ENCODE results near the gene POLR2J3. TPM values are rescaled to one million over a fixed set of nuclear protein-coding genes. Genes with fewer than 3 reads are reported as not detected.
A peak's percentile ranks its signal among the peaks of the same experiment; 100 is the strongest.
"Not testable (repeated sequence)": the region's sequence is repeated elsewhere in the genome, so short reads cannot be mapped to it uniquely, and the experiment has no call there.

Gene POLR2J3
- total RNA-seq, 6 experiments from 2014 or later = 18.4 to 31.6 (median 20.1) TPM

- not testable (repeated sequence) for H3K27ac Mint-ChIP-seq; H3K4me1 Mint-ChIP-seq (ENCODE audit: low read depth); H3K36me3 Mint-ChIP-seq (ENCODE audit: low read depth); DNase-seq; H3K27me3 Mint-ChIP-seq (ENCODE audit: insufficient read depth); H3K9me3 Mint-ChIP-seq; H3K4me3 Mint-ChIP-seq
Measured at GRCh38 chr7:102574607-102575006, 2.2 kb upstream of the POLR2J3 start.

DNA sequence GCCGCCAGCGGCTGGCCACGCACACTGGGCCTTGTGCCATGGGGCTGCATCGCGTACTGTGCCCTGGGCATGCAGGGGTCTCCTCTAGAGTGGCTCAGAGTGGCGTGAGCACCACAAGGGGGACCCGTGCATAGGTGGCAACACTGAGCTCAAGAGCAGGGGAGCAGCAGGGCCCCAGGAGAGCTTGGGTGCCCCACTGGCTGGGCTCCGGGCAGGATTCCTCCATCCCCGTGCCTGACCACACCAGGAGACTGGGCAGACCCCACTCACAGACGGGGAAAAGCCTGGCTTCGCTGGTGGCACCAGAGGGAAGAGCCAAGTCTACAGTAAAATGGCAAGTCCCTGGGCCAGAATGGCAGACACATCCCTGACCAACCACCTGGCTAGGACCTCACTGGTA is 3.8 kb downstream of the POLR2J3 start:
- H3K27me3 Mint-ChIP-seq (ENCODE audit: insufficient read depth); H3K27ac Mint-ChIP-seq; H3K4me3 Mint-ChIP-seq; H3K36me3 Mint-ChIP-seq (ENCODE audit: low read depth); DNase-seq; H3K4me1 Mint-ChIP-seq (ENCODE audit: low read depth); H3K9me3 Mint-ChIP-seq: not testable (repeated sequence)

GRCh38 chr7:102550808-102551422 is 21.5 kb downstream of the POLR2J3 start, which contains the start of gene SPDYE2:
SPDYE2 (plus strand) TSS chr7:102551226; CDS start chr7:102553256, 2,030 bp downstream.
- not testable (repeated sequence) for H3K27ac Mint-ChIP-seq; H3K4me3 Mint-ChIP-seq; H3K36me3 Mint-ChIP-seq (ENCODE audit: low read depth); H3K4me1 Mint-ChIP-seq (ENCODE audit: low read depth); H3K9me3 Mint-ChIP-seq; H3K27me3 Mint-ChIP-seq (ENCODE audit: insufficient read depth); DNase-seq

DNA sequence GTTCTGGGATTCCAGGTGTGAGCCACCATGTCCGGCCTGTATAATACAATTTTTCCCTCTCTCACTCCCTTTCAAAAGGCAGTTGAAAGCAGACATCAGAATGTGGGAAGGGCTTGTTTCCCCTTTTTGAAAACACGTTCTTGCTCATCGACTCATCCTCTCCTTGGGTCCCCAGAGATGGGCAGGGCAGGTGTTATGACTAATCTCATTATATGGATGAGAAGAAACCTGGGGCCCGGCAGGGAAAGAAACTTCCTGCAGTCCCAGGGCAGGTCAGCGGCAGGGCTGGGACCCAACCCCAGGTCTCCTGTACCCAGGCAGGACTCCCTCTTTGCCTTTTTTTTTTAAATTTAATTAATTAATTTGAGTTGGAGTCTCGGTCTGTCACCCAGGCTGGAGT is 26.0 kb downstream of the POLR2J3 start:
- DNase-seq = peak; percentile 60
- H3K27me3 Mint-ChIP-seq (ENCODE audit: insufficient read depth); H3K36me3 Mint-ChIP-seq (ENCODE audit: low read depth); H3K4me1 Mint-ChIP-seq (ENCODE audit: low read depth); H3K27ac Mint-ChIP-seq; H3K4me3 Mint-ChIP-seq; H3K9me3 Mint-ChIP-seq: not testable (repeated sequence)

DNA sequence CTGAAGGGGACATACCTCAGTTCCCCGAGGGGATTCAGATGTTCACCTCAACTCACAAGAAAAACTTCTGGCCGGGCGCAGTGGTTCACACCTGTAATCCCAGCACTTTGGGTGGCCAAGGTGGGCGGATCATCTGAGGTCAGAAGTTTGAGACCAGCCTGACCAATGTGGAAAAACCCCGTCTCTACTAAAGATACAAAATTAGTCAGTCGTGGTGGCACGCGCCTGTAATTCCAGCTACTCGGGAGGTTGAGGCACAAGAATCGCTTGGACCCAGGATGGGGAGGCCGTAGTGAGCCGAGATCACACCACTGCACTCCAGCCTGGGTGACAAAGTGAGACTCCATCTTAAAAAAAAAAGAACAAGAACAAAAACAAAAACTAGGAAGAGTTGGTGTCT is 27.1 kb downstream of the POLR2J3 start:
- not testable (repeated sequence) for H3K27ac Mint-ChIP-seq; H3K9me3 Mint-ChIP-seq; DNase-seq; H3K4me3 Mint-ChIP-seq; H3K4me1 Mint-ChIP-seq (ENCODE audit: low read depth); H3K36me3 Mint-ChIP-seq (ENCODE audit: low read depth); H3K27me3 Mint-ChIP-seq (ENCODE audit: insufficient read depth)

GRCh38 chr7:102544372-102544771 is 28.0 kb downstream of the POLR2J3 start:
- not testable (repeated sequence) for H3K27me3 Mint-ChIP-seq (ENCODE audit: insufficient read depth); H3K27ac Mint-ChIP-seq; H3K4me3 Mint-ChIP-seq; H3K36me3 Mint-ChIP-seq (ENCODE audit: low read depth); H3K4me1 Mint-ChIP-seq (ENCODE audit: low read depth); DNase-seq; H3K9me3 Mint-ChIP-seq

- DNase-seq; H3K9me3 Mint-ChIP-seq; H3K4me3 Mint-ChIP-seq; H3K36me3 Mint-ChIP-seq (ENCODE audit: low read depth); H3K27ac Mint-ChIP-seq; H3K4me1 Mint-ChIP-seq (ENCODE audit: low read depth); H3K27me3 Mint-ChIP-seq (ENCODE audit: insufficient read depth): not testable (repeated sequence)
Measured at GRCh38 chr7:102543596-102543995, 28.8 kb downstream of the POLR2J3 start, which contains the start of gene UPK3BL2. UPK3BL2 (minus strand) TSS chr7:102543696; CDS start chr7:102543636, 60 bp downstream.

DNA sequence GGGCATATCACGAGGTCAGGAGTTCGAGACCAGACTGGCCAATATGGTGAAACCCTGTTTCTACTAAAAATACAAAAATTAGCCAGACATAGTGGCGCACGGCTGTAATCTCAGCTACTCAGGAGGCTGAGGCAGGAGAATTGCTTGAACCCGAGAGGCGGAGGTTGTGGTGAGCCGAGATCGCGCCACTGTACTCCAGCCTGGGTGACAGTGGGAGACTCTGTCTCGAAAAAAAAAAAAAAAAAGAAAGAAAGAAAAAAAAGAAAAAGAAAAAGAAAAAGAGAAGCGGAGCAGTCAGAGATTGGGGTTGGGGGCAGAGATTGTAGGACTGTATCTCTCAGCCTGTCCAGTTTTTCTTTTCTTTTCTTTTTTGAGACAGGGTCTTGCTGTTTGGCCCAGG is 29.6 kb downstream of the POLR2J3 start:
- not testable (repeated sequence) for H3K4me1 Mint-ChIP-seq (ENCODE audit: low read depth); DNase-seq; H3K36me3 Mint-ChIP-seq (ENCODE audit: low read depth); H3K4me3 Mint-ChIP-seq; H3K9me3 Mint-ChIP-seq; H3K27me3 Mint-ChIP-seq (ENCODE audit: insufficient read depth); H3K27ac Mint-ChIP-seq

- H3K27ac Mint-ChIP-seq; H3K4me1 Mint-ChIP-seq (ENCODE audit: low read depth); DNase-seq; H3K36me3 Mint-ChIP-seq (ENCODE audit: low read depth); H3K4me3 Mint-ChIP-seq; H3K9me3 Mint-ChIP-seq; H3K27me3 Mint-ChIP-seq (ENCODE audit: insufficient read depth): not testable (repeated sequence)
Measured at GRCh38 chr7:102542083-102542482, 30.3 kb downstream of the POLR2J3 start.

DNA sequence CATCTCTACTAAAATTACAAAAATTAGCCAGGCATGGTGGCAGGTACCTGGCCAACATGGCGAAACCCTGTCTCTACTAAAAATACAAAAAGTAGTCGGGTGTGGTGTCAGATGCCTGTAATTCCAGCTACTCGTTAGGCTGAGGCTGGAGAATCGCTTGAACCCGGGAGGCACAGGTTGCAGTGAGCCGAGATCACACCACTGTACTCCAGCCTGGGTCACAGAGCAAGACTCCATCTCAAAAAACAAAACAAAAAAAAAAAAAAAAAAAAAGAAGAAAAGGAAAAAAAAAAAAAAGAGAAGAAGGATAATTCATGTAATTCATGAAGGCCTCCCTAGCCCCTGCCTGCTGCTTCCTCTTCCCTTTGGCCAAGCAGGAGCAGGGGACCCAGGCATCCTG is 31.8 kb downstream of the POLR2J3 start:
- H3K4me3 Mint-ChIP-seq; H3K27me3 Mint-ChIP-seq (ENCODE audit: insufficient read depth); DNase-seq; H3K27ac Mint-ChIP-seq; H3K36me3 Mint-ChIP-seq (ENCODE audit: low read depth); H3K4me1 Mint-ChIP-seq (ENCODE audit: low read depth); H3K9me3 Mint-ChIP-seq: not testable (repeated sequence)

GRCh38 chr7:102535062-102535615 is 37.2 kb downstream of the POLR2J3 start:
- DNase-seq; H3K27me3 Mint-ChIP-seq (ENCODE audit: insufficient read depth); H3K4me3 Mint-ChIP-seq; H3K27ac Mint-ChIP-seq; H3K4me1 Mint-ChIP-seq (ENCODE audit: low read depth); H3K36me3 Mint-ChIP-seq (ENCODE audit: low read depth); H3K9me3 Mint-ChIP-seq: not testable (repeated sequence)

DNA sequence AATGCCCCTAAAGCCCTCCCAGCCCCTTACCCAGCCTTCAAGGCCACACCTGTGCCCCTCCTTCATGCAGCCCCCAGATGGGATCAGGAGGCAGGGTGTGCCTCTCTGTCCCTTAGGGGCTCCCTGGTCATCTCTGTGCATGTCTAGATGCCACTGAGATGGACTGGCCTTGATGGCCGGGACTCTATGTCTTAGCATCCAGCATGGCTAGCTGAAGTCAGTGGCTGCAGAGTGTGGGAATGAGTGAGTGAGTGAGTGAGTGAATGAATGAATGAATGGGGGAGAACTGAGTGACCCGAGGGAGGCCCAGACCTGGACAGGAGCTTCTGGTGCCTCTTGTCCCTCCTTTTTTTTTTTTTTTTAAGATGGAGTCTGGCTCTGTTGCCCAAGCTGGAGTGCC is 40.3 kb downstream of the POLR2J3 start:
- H3K36me3 Mint-ChIP-seq (ENCODE audit: low read depth); H3K4me1 Mint-ChIP-seq (ENCODE audit: low read depth); H3K4me3 Mint-ChIP-seq; DNase-seq; H3K27me3 Mint-ChIP-seq (ENCODE audit: insufficient read depth); H3K9me3 Mint-ChIP-seq; H3K27ac Mint-ChIP-seq: not testable (repeated sequence)

DNA sequence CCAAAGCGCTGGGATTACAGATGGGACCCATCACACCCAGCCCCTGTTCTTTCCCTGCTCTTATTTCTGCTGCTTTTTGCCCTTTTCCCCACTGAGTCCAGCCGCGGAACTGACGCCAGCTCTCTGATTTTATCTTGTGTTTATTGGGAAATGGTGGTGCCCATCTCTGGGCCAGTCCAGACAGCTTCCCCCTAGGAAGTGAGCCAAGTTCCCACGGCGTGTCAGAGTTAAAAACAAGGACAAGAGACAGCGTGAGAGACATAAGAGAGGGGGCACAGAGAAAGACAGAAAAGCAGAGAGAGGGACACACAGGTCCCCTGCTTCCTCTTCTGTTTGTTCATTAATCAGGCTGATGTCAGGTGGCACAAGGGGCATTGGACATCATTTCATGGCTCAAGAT is 40.8 kb downstream of the POLR2J3 start:
- not testable (repeated sequence) for H3K36me3 Mint-ChIP-seq (ENCODE audit: low read depth); H3K27ac Mint-ChIP-seq; H3K4me3 Mint-ChIP-seq; H3K9me3 Mint-ChIP-seq; H3K27me3 Mint-ChIP-seq (ENCODE audit: insufficient read depth); H3K4me1 Mint-ChIP-seq (ENCODE audit: low read depth)
- peak; percentile 3 for DNase-seq

DNA sequence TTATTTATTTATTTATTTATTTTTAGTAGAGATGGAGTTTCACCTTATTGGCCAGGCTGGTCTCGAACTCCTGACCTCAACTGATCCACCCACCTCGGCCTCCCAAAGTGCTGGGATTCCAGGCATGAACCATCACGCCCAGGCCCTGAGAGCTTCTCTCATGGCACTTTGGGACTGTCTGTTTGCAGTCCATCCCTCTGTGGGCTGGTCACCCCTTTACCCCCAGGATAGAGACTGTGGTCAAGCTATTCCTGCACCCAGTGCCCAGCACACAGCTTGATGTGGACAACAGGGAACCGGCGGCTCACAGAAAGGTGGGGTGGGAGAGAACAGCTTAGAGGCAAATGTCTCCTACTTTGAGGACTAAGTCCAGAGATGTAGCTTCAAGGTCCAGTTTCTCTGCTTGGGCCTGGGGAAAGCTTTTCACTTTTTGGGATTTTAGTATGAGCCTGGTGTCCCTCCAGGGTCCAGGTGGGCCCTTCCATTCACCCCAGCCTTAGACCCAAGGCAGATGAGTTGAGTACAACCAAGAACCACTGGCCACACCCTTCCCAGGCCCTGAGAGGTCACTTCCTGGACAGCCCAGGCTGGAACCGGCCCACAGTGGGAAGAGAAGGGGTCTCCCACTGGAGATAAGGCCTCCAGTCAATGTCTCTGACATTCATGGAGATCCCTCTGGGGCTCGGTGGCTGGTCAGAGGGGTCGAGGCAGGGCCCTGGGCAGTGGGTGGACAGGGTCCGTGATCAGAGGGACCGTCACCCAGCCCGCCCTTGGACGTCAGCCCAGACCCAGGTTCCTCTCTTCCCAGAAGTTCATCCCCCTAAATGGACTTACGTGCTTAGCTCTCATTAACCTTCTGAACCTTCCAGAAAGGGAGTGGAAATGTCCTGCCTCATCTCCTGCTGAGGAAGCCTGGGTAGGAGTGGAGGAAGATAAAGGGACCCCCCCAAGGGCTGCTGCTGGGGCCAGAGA is 44.3 kb downstream of the POLR2J3 start:
- not testable (repeated sequence) for H3K27ac Mint-ChIP-seq; H3K36me3 Mint-ChIP-seq (ENCODE audit: low read depth); DNase-seq; H3K4me3 Mint-ChIP-seq; H3K4me1 Mint-ChIP-seq (ENCODE audit: low read depth); H3K27me3 Mint-ChIP-seq (ENCODE audit: insufficient read depth); H3K9me3 Mint-ChIP-seq

All from HFFc6 (cell line).